GM15510 (cell line): ENCODE measurements around the gene LRRC36.

ENCODE experiments used
- POLR2A ChIP-seq: IDR thresholded peaks from 3 replicates; pipeline ENCODE4 v1.6.1; 2011; ENCODE audit warnings: borderline replicate concordance; ENCODE audit not compliant: insufficient read length; ENCODE audit errors: extremely low read depth

LRRC36 gene

GRCh38 chr16:67397036-67397801, 70.6 kb downstream of the LRRC36 start:
- no peak for TF ChIP-seq POLR2A

GRCh38 chr16:67397812-67398545, 71.4 kb downstream of the LRRC36 start:
- TF ChIP-seq POLR2A, result no peak

DNA sequence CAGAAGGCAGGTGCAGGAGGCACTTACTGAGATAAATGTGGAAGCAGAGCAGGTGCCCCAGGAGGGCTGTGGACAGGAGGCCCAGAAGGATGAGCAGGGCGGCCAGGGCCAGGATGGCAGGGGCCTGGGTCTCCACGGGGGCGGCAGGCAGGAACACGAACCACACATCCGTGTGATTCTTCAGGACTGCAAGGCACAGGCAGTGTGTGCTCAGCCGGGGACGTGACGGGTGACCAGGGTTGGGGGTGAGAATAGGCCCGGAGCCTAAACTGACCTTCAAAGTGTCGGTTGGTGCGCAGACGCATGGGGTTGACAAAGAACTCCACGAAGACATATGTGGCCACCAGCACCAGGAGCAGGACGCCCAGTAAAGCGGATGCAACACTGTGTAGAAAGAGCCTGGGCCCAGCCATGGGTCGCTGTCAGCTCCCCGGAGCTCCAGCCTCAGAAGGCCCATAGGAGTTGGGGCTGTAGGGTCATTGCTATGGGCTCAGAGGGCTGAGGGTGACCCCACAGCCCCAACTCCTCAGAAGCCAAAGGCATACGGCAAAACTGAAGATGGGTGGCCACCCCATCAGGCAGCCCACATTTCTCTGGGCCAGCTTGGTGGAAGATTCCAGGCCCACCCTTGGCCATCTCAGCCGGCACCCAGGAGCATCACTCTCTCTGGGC, 72.1 kb downstream of the LRRC36 start:
- no peak for TF ChIP-seq POLR2A

- no peak for TF ChIP-seq POLR2A
These were observed 72.7 kb downstream of the LRRC36 start for GRCh38 chr16:67399218-67399733.

- no peak for TF ChIP-seq POLR2A
These were observed 73.4 kb downstream of the LRRC36 start for GRCh38 chr16:67399749-67400704.

- TF ChIP-seq POLR2A, result no peak
These were observed 74.3 kb downstream of the LRRC36 start for GRCh38 chr16:67400901-67401300.

- TF ChIP-seq POLR2A, result no peak
These were observed 77.5 kb downstream of the LRRC36 start for GRCh38 chr16:67403976-67404555.

GRCh38 chr16:67404740-67405226, 78.2 kb downstream of the LRRC36 start:
- no peak for TF ChIP-seq POLR2A

- no peak for TF ChIP-seq POLR2A
These were observed 78.7 kb downstream of the LRRC36 start for GRCh38 chr16:67405336-67405735.

GRCh38 chr16:67406111-67406971, 79.7 kb downstream of the LRRC36 start:
- TF ChIP-seq POLR2A, result no peak

DNA sequence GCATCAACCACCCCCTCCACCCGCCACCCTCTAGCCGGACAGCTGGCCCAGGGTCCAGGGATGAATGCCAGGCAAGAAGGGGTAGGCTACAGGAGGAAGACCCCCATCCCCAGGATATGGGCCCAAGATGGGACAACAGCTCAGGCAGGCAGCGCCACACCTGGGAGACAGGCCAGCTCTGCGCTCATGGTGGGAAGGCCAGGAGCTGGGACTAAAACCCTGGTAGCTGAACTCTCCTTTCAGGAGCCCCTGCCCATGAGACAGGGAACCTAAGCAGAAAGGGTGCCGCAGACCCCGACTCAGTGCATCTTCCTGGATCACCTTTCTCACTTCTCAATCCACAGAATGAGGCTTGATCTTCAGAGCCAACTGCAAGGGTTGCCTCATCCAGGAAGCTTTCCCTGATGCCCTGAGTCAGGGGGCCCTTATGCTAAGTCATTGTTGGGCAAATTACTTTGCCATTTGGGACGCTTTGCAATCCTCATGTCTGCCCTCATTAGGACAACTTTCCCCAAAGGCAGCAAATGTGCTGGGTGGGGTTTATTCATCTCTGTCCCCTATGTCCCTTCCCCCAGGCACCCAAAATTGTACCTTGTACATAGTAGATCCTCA, 80.7 kb downstream of the LRRC36 start:
- TF ChIP-seq POLR2A, result no peak

DNA sequence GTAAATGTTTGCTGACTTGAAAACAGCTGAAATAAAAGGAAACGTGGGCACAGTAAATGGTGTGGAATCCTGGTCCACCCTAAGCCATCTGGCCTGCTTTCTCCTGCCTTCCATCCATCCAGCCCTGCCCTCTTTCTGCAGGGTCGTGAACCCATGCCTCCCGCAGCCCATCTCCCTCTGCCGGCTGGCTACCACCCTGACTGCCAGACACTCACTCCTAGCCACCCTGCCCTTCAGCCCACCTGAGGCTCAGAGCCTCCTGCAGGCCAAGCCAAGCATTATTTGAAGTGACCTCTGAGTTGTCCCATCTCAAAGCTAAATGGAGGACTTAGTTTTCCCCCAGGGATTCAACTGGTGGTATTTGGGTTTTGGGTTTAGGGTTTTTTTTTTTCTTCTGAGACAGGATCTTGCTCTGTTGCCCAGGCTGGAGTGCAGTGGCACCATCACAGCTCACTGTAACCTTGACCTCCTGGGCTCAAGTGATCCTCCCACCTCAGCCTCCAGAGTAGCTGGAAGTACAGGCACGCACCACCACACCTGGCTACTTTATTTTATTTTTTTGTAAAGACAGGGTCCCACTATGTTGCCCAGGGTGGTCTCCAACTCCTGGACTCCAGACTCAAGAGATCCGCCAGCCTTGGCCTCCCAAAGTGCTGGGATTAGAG, 81.3 kb downstream of the LRRC36 start:
- no peak for TF ChIP-seq POLR2A
